ENCODE results near the gene ADGRB3.
A peak's percentile ranks its signal among the peaks of the same experiment; 100 is the strongest.

ADGRB3 gene

GRCh38 chr6:68634726-68635411, at the start of gene ADGRB3:
ADGRB3 (plus strand) TSS chr6:68635282; CDS start chr6:68638676, 3,394 bp downstream.
- DNase-seq (ENCODE audit: low read depth): peak; percentile 57
- H3K4me3 ChIP-seq (ENCODE audit: low read length): peak within 1 kb of the TSS; percentile 47
- TF ChIP-seq CTCF (IDR thresholded peaks at IDR 0.05; ENCODE audit: insufficient read depth, low read depth, low read length, missing control alignments): no peak

GRCh38 chr6:68593558-68593957, 41.5 kb upstream of the ADGRB3 start:
- TF ChIP-seq CTCF (IDR thresholded peaks at IDR 0.05; ENCODE audit: insufficient read depth, low read depth, low read length, missing control alignments): no peak
- DNase-seq (ENCODE audit: low read depth): no peak

GRCh38 chr6:68597642-68598041, 37.4 kb upstream of the ADGRB3 start:
- DNase-seq (ENCODE audit: low read depth): no peak
- no peak for TF ChIP-seq CTCF (IDR thresholded peaks at IDR 0.05; ENCODE audit: insufficient read depth, low read depth, low read length, missing control alignments)
- no peak overlapping the region for H3K4me3 ChIP-seq (ENCODE audit: low read length)

More at GRCh38 chr6:68593558-68593957, 41.5 kb upstream of the ADGRB3 start:
- no peak overlapping the region for H3K4me3 ChIP-seq (ENCODE audit: low read length)

- DNase-seq (ENCODE audit: low read depth): no peak
- no peak for TF ChIP-seq CTCF (IDR thresholded peaks at IDR 0.05; ENCODE audit: insufficient read depth, low read depth, low read length, missing control alignments)
- no peak overlapping the region for H3K4me3 ChIP-seq (ENCODE audit: low read length)
Observed at GRCh38 chr6:68615938-68616337, 19.1 kb upstream of the ADGRB3 start.

- no peak for TF ChIP-seq CTCF (IDR thresholded peaks at IDR 0.05; ENCODE audit: insufficient read depth, low read depth, low read length, missing control alignments)
- DNase-seq (ENCODE audit: low read depth): no peak
- no peak overlapping the region for H3K4me3 ChIP-seq (ENCODE audit: low read length)
Observed at GRCh38 chr6:68625998-68626397, 9.1 kb upstream of the ADGRB3 start.

GRCh38 chr6:68628161-68628560, 6.9 kb upstream of the ADGRB3 start:
- H3K4me3 ChIP-seq (ENCODE audit: low read length): no peak overlapping the region
- TF ChIP-seq CTCF (IDR thresholded peaks at IDR 0.05; ENCODE audit: insufficient read depth, low read depth, low read length, missing control alignments): no peak
- DNase-seq (ENCODE audit: low read depth): no peak

GRCh38 chr6:68632734-68633133, 2.3 kb upstream of the ADGRB3 start:
- H3K4me3 ChIP-seq (ENCODE audit: low read length): no peak overlapping the region
- no peak for TF ChIP-seq CTCF (IDR thresholded peaks at IDR 0.05; ENCODE audit: insufficient read depth, low read depth, low read length, missing control alignments)
- no peak for DNase-seq (ENCODE audit: low read depth)

Measured in epithelial cell of esophagus (primary cell).